Measurements from ENCODE around the gene PDGFA.

DNA sequence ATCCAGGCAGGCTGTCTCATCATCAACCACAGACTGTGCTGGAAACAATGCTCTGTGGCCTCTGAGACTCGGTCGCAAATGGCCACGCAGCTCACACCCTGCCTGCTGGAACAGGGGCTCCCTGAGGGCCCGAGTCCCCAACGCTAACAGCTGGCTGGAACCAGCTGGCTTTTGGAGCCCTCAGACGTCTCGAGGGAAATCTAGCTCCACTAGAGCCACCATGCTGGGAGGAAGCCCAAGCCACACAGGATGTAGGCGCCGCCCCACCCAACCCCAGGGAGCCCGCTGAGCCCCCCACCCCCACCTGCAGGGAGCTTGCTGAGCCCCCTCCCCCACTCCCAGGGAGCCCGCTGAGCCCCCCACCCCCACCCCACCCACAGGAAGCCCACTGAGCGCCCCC, 21.4 kb upstream of the PDGFA start:
- TF ChIP-seq EZH2phosphoT487 (IDR thresholded peaks at IDR 0.05; ENCODE audit: insufficient read depth, low read depth) (no peak), EZH2 (IDR thresholded peaks at IDR 0.05; ENCODE audit: insufficient read depth, poor library complexity, severe bottlenecking) (no peak)

Measured in GM23248 (cell line).